K562 (cell line): ENCODE results near the gene AGAP3. TPM values are rescaled to one million over a fixed set of nuclear protein-coding genes. Genes with fewer than 3 reads are reported as not detected.

ENCODE experiments used
- DPF2 ChIP-seq: fragments of 450-650 bp; IDR thresholded peaks from 2 replicates; pipeline ENCODE4 v1.6.1; 2016
- HDAC8 ChIP-seq: fragments of 450-650 bp; IDR thresholded peaks from 2 replicates; pipeline ENCODE4 v1.6.1; 2016; ENCODE audit warnings: mild to moderate bottlenecking, missing genetic modification characterization, moderate library complexity, missing compliant biosample characterization
- IRF9 ChIP-seq: fragments of 450-650 bp; IDR thresholded peaks from 2 replicates; pipeline ENCODE4 v1.6.1; 2016; ENCODE audit warnings: missing biosample characterization, missing genetic modification characterization
- KLF13 ChIP-seq: fragments of 450-650 bp; IDR thresholded peaks from 2 replicates; pipeline ENCODE4 v1.6.1; 2016; ENCODE audit warnings: missing genetic modification characterization, low read depth, mild to moderate bottlenecking, missing compliant biosample characterization, moderate library complexity, borderline replicate concordance
- L3MBTL2 ChIP-seq: fragments of 450-650 bp; IDR thresholded peaks from 2 replicates; pipeline ENCODE4 v1.6.1; 2016; ENCODE audit warnings: mild to moderate bottlenecking, moderate library complexity
- LEF1 ChIP-seq: fragments of 450-650 bp; IDR thresholded peaks from 2 replicates; pipeline ENCODE4 v1.6.1; 2016; ENCODE audit warnings: mild to moderate bottlenecking
- MECOM ChIP-seq: fragments of 250-450 bp; sonication (Bioruptor Pico); IDR thresholded peaks from 2 replicates; pipeline ENCODE4 v1.8.0; 2022; ENCODE audit warnings: inconsistent platforms
- MLLT1 ChIP-seq, 2 experiments: fragments of 450-650 bp; IDR thresholded peaks; 2 replicates each; pipeline ENCODE4 v1.6.1; 2016
- PATZ1 ChIP-seq: fragments of 250-450 bp; sonication (Bioruptor Pico); IDR thresholded peaks from 2 replicates; pipeline ENCODE4 v1.5.0; 2020; ENCODE audit warnings: mild to moderate bottlenecking, borderline replicate concordance
- PPARD ChIP-seq: fragments of 250-450 bp; sonication (Bioruptor Pico); IDR thresholded peaks from 2 replicates; pipeline ENCODE4 v1.8.0; 2022; ENCODE audit warnings: inconsistent platforms, mild to moderate bottlenecking, moderate library complexity
- SP1 ChIP-seq: sonication (generic); formaldehyde crosslinking; IDR thresholded peaks from 2 replicates; pipeline ENCODE4 v1.8.1; 2022; ENCODE audit warnings: mild to moderate bottlenecking, missing genetic modification reagents
- ZMIZ1 ChIP-seq, 2 experiments: fragments of 150-350 bp in 1 of 2; IDR thresholded peaks; 2 replicates each; pipeline ENCODE4 v1.6.1; 2012 to 2016; ENCODE audit warnings: low read depth in 2 of 2, low read length in 2 of 2, mild to moderate bottlenecking in 1 of 2, moderate library complexity in 1 of 2
- ZNF764 ChIP-seq: fragments of 250-450 bp; sonication (Bioruptor Pico); IDR thresholded peaks from 2 replicates; pipeline ENCODE4 v1.4.0; 2020; ENCODE audit warnings: low read depth, mild to moderate bottlenecking, moderate library complexity
- polyA plus RNA-seq, 8 experiments: library from polyadenylated mRNA; depleted of rRNA in 4 of 8; stranded (reverse) in 5 of 8; unstranded in 3 of 8; fragments of >200 nt; fragmentation: Nextera tagmentation in 2 of 8; fragmentation: Illumina TruSeq in 1 of 8; extraction: Ambion mirVana in 2 of 8; extraction: Trizol in 1 of 8; gene quantifications; 2 replicates each; pipeline versions ENCODE4 v1.2.1 to v1.2.3, GENCODE V29; 2011 to 2014; ENCODE audit warnings: inconsistent platforms in 1 of 8, missing spikeins in 1 of 8
- total RNA-seq, 7 experiments: library from RNA; depleted of rRNA in 6 of 7; stranded (reverse); fragments of >200 nt in 6 of 7; fragmentation: Illumina TruSeq in 2 of 7; extraction: Trizol in 2 of 7; gene quantifications; 2 replicates each; pipeline versions ENCODE4 v1.2.1 to v1.2.3, GENCODE V29; 2011 to 2021; ENCODE audit warnings: low replicate concordance in 1 of 7
- TF ChIP-seq, protein P1 (sequence below): fragments of 450-650 bp; formaldehyde crosslinking; IDR thresholded peaks from 2 replicates; pipeline ENCODE4 v1.4.0; 2020; ENCODE audit warnings: mild to moderate bottlenecking, mixed read lengths

AGAP3 gene
- total and polyA plus RNA-seq, 9 of the 15 experiments (the other 6 are each of a cell fraction or from before 2014, with no cell fraction given), result 3.4 to 208 (median 62.2) TPM

DNA sequence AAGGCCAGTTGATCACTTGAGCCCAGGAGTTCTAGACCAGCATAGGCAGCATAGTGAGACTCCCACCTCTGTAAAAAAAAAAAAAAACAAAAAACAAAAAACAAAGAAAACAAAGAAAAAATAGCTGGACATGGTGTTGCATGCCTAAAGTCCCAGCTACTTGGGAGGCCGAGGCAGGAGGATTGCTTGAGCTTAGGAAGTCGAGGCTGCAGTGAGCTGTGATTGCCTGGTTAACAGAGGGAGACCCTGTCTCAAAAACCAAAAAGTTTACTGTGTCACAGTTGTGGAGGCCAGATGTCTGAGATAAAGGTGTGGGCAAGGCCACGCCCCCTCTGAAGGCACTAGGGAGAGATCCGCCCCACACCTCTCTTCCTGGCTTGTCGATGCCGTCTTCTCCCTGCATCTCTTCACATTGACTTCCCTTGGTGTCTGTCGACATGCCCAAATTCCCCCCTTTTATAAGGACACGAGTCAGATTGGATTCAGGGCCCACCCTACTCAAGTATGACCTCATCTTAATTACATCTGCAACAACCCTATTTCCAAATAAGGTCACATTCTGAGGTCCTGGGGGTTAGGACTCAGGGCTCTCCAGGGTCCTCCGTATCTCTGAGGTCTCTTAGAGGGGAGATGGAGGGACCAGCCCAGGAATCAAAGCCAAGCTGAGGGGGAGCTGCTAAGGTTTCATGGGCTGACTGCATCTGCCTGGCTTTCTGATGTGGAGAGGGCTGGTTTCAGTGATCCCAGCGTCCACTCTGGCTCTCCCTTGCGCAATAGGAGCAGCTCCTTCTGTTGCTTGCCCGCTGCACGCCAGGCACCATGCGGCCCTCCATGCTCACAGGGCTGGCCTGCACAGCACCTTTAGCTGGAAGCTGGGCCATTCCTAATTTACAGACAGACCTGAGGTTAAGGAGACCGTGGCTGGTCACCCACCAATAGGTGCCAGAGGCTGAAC is 23.1 kb downstream of the AGAP3 start (continued):
- TF ChIP-seq PATZ1 (CRISPR knock-in tag), result no peak
- peak; percentile 77; the same call in 1 of the 2 replicates for TF ChIP-seq IRF9 (tag)
- TF ChIP-seq, protein P1, sequence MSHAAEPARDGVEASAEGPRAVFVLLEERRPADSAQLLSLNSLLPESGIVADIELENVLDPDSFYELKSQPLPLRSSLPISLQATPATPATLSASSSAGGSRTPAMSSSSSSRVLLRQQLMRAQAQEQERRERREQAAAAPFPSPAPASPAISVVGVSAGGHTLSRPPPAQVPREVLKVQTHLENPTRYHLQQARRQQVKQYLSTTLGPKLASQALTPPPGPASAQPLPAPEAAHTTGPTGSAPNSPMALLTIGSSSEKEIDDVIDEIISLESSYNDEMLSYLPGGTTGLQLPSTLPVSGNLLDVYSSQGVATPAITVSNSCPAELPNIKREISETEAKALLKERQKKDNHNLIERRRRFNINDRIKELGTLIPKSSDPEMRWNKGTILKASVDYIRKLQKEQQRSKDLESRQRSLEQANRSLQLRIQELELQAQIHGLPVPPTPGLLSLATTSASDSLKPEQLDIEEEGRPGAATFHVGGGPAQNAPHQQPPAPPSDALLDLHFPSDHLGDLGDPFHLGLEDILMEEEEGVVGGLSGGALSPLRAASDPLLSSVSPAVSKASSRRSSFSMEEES, result no peak
- TF ChIP-seq PPARD, result no peak
- TF ChIP-seq ZNF764 (CRISPR knock-in tag), result no peak
- peak; percentile 87 for TF ChIP-seq DPF2
- TF ChIP-seq SP1, result peak; percentile 43; the same call in 1 of the 2 replicates
- TF ChIP-seq ZMIZ1 (IDR thresholded peaks at IDR 0.05; ENCODE audit: low read depth in 2 of 2, low read length in 2 of 2), result no peak
- no peak for TF ChIP-seq MECOM (CRISPR knock-in tag)
- TF ChIP-seq LEF1, result no peak
- TF ChIP-seq KLF13 (tag), result peak; percentile 72; the same call in 1 of the 2 replicates
- peak; percentile 15; the same call in 1 of the 2 replicates for TF ChIP-seq L3MBTL2
- no peak for TF ChIP-seq MLLT1 (IDR thresholded peaks at IDR 0.05)
- no peak for TF ChIP-seq HDAC8 (tag)
